GM18499 (cell line): Measurements from ENCODE around the gene UBE2E2.
"Not testable (repeated sequence)": the region's sequence is repeated elsewhere in the genome, so short reads cannot be mapped to it uniquely, and the experiment has no call there.

Source experiments
- ATAC-seq: cut with Tn5 transposase; IDR thresholded peaks from one replicate; pipeline ENCODE4 v1.9.1; 2021; ENCODE audit warnings: moderate number of reproducible peaks; ENCODE audit not compliant: insufficient read depth, unreplicated experiment

The UBE2E2 gene

GRCh38 chr3:23202921-23203707, at the start of gene UBE2E2:
Gene UBE2E2 (plus strand): TSS chr3:23203327.
- peak; percentile 44 for ATAC-seq

- ATAC-seq: no peak
Measured at GRCh38 chr3:23153436-23153835, 49.7 kb upstream of the UBE2E2 start.

GRCh38 chr3:23157331-23157730, 45.8 kb upstream of the UBE2E2 start:
- ATAC-seq: no peak

GRCh38 chr3:23159929-23160328, 43.2 kb upstream of the UBE2E2 start:
- ATAC-seq: no peak

- ATAC-seq: no peak
Measured at GRCh38 chr3:23161308-23161707, 41.8 kb upstream of the UBE2E2 start.

- peak; percentile 51 for ATAC-seq
Measured at GRCh38 chr3:23161896-23162570, 41.1 kb upstream of the UBE2E2 start.

GRCh38 chr3:23162934-23163333, 40.2 kb upstream of the UBE2E2 start:
- peak; percentile 37 for ATAC-seq

GRCh38 chr3:23164746-23165145, 38.4 kb upstream of the UBE2E2 start:
- ATAC-seq: no peak

GRCh38 chr3:23165571-23165970, 37.6 kb upstream of the UBE2E2 start:
- ATAC-seq: no peak

- ATAC-seq: no peak
Measured at GRCh38 chr3:23166276-23166675, 36.9 kb upstream of the UBE2E2 start.

- ATAC-seq: no peak
Measured at GRCh38 chr3:23166845-23167244, 36.3 kb upstream of the UBE2E2 start.

- ATAC-seq: no peak
Measured at GRCh38 chr3:23169551-23169950, 33.6 kb upstream of the UBE2E2 start.

- no peak for ATAC-seq
Measured at GRCh38 chr3:23170291-23170690, 32.8 kb upstream of the UBE2E2 start.

- no peak for ATAC-seq
Measured at GRCh38 chr3:23172059-23172458, 31.1 kb upstream of the UBE2E2 start.

- no peak for ATAC-seq
Measured at GRCh38 chr3:23174426-23175039, 28.6 kb upstream of the UBE2E2 start.

GRCh38 chr3:23175341-23176083, 27.6 kb upstream of the UBE2E2 start:
- no peak for ATAC-seq

GRCh38 chr3:23176839-23177238, 26.3 kb upstream of the UBE2E2 start:
- not testable (repeated sequence) for ATAC-seq

- ATAC-seq: no peak
Measured at GRCh38 chr3:23182996-23183513, 20.1 kb upstream of the UBE2E2 start.

GRCh38 chr3:23183731-23184130, 19.4 kb upstream of the UBE2E2 start:
- no peak for ATAC-seq

- no peak for ATAC-seq
Measured at GRCh38 chr3:23185861-23186260, 17.3 kb upstream of the UBE2E2 start.
